Prostate gland (tissue), 2 donors: Measurements from ENCODE around the gene AGBL4. TPM values are rescaled to one million over a fixed set of nuclear protein-coding genes. Genes with fewer than 3 reads are reported as not detected.
A peak's percentile ranks its signal among the peaks of the same experiment; 100 is the strongest.
"Not testable (repeated sequence)": the region's sequence is repeated elsewhere in the genome, so short reads cannot be mapped to it uniquely, and the experiment has no call there.

Experiments used
- DNase-seq: peaks from one replicate; pipeline ENCODE4 v3.0.0-alpha.2; 2019; ENCODE audit warnings: low spot score
- H3K27ac ChIP-seq, 2 donors: fragments of 200-600 bp; sonication (generic); 2 replicates each; pipeline ENCODE4 v1.5.1; 2017 to 2019
- H3K27me3 ChIP-seq: fragments of 200-600 bp; sonication (generic); replicated peaks from 2 replicates; pipeline ENCODE4 v1.5.1; 2019; ENCODE audit not compliant: insufficient read depth
- H3K36me3 ChIP-seq, 2 donors: fragments of 200-600 bp; sonication (generic); 1 replicate in 1 of 2; 2 replicates in 1 of 2; pipeline versions ENCODE4 v1.5.1 to v1.8.1; 2017 to 2019
- H3K4me1 ChIP-seq: fragments of 200-600 bp; sonication (generic); replicated peaks from 2 replicates; pipeline ENCODE4 v1.5.1; 2019
- H3K4me3 ChIP-seq, 2 donors: fragments of 200-600 bp; sonication (generic); 2 replicates each; pipeline ENCODE4 v1.5.1; 2017 to 2019
- H3K9me3 ChIP-seq: fragments of 200-600 bp; sonication (generic); 2 replicates; pipeline ENCODE4 v1.5.1; 2017
- POLR2A ChIP-seq: fragments of 450-650 bp; IDR thresholded peaks from one replicate; pipeline ENCODE4 v1.6.1; 2016; ENCODE audit warnings: antibody characterized with exemption, mild to moderate bottlenecking
- POLR2AphosphoS5 ChIP-seq: sonication (generic); formaldehyde crosslinking; IDR thresholded peaks from one replicate; pipeline ENCODE4 v1.6.1; 2017; ENCODE audit warnings: antibody characterized with exemption
- WGBS: methylation state at CpG from one replicate; pipeline ENCODE4 v1.1.5; 2018; 5-methylcytosine and 5-hydroxymethylcytosine counted together
- intact Hi-C: fragments of 100-400 bp; cut with DNase I; formaldehyde crosslinking; loops from one replicate; pipeline ENCODE4 v1.14.2; 2022
- total RNA-seq, 2 donors: library from RNA; depleted of rRNA; stranded (reverse); fragments of >200 nt; gene quantifications; one replicate each; pipeline ENCODE4 v1.1.0, GENCODE V29; 2016
- TF ChIP-seq, protein P1 (sequence below), 4 experiments: fragments of 200-600 bp in 2 of 4; fragments of 450-650 bp in 2 of 4; sonication (generic) in 2 of 4; IDR thresholded peaks; 1 replicate in 3 of 4; 2 replicates in 1 of 4; pipeline ENCODE4 v1.5.1; 2016 to 2019; ENCODE audit warnings: antibody characterized with exemption in 4 of 4, mild to moderate bottlenecking in 2 of 4, moderate library complexity in 2 of 4

The AGBL4 gene
- total RNA-seq, 2 donors from 2014 or later = 0.82 to 2.7 TPM

DNA sequence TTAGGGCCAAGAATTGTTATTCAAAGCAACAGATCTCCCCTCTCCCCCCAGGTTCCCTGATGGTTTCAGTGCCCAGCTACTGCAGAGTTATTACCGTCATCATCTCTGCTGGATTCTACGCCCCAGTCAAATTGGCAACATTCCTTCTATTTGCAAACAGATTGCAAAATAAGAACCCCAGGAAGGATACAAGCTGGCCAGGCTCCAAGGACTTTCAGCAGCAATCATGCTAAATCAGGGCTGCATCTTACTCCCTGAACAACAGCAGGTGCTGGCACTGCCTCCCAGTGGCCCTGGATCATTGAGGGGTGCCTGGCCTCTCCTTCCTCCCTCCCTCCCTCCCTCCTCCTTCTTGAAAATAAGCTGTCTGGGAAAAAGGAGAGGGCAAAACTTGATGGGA lies 725.5 kb downstream of the AGBL4 start:
- H3K27me3 ChIP-seq = no peaks in the 10 kb centered on the region
- no peaks in the 10 kb centered on the region for H3K4me1 ChIP-seq
- H3K36me3 ChIP-seq = no peaks in the 10 kb centered on the region
- TF ChIP-seq POLR2AphosphoS5 = no peak
- TF ChIP-seq, protein P1, sequence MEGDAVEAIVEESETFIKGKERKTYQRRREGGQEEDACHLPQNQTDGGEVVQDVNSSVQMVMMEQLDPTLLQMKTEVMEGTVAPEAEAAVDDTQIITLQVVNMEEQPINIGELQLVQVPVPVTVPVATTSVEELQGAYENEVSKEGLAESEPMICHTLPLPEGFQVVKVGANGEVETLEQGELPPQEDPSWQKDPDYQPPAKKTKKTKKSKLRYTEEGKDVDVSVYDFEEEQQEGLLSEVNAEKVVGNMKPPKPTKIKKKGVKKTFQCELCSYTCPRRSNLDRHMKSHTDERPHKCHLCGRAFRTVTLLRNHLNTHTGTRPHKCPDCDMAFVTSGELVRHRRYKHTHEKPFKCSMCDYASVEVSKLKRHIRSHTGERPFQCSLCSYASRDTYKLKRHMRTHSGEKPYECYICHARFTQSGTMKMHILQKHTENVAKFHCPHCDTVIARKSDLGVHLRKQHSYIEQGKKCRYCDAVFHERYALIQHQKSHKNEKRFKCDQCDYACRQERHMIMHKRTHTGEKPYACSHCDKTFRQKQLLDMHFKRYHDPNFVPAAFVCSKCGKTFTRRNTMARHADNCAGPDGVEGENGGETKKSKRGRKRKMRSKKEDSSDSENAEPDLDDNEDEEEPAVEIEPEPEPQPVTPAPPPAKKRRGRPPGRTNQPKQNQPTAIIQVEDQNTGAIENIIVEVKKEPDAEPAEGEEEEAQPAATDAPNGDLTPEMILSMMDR (IDR thresholded peaks at IDR 0.05) = no peak
- no peak for TF ChIP-seq POLR2A
- peak; percentile 22 for DNase-seq
- no peak overlapping the region for H3K4me3 ChIP-seq
- H3K9me3 ChIP-seq = no peaks in the 10 kb centered on the region
- WGBS = 29% methylated on average over 2 of the region's 2 CpGs
- intact Hi-C loops = no loop called here
- H3K27ac ChIP-seq = no peak overlapping the region

DNA sequence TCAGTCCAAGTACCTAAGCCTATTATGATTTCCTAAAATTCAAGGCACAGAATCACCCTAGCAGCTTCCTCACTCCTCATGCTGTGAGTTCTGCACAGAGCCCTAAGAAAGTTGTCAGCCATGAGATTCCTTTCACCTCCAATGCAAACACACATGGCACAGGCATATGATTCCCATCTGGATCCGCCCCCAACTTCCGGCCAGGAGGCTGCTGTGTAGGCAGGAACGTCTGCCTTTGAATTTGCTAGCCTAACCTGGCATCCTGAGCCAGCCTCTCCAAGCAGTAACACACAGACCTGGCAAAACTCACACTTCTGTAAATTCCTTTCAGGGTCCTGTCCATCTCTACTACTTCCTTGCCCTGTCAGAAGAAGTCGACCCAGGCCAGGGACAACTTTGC lies 726.0 kb downstream of the AGBL4 start:
- Histone ChIP-seq H3K27me3 (no peaks in the 10 kb centered on the region), H3K9me3 (no peaks in the 10 kb centered on the region), H3K4me1 (no peaks in the 10 kb centered on the region), H3K27ac (no peak overlapping the region), H3K4me3 (no peak overlapping the region), H3K36me3 (no peaks in the 10 kb centered on the region)
- 30% methylated on average over 4 of the region's 4 CpGs for WGBS
- intact Hi-C loops = no loop called here
- DNase-seq = peak; percentile 10
- no peak for TF ChIP-seq POLR2A
- TF ChIP-seq, protein P1 (IDR thresholded peaks at IDR 0.05) = no peak

DNA sequence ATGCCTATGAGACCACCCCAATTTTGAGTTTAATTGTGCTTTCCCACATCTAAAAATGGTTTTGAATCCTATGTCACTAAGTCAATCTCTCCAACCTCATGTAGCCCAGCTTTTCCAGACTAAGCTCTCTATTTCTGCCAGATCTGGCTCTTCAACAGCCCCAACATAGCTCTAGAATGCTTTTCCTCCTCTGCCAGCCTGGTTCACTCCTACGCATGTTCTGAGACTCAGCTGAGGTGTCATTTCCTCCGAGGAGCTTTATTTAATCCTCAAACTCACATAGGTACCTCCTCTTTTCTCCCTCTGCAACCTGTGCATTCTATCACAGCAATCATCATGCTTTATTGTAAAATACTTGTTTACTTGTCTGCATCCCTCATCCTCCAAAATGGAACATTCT lies 729.2 kb downstream of the AGBL4 start:
- no peaks in the 10 kb centered on the region for H3K36me3 ChIP-seq
- WGBS = 87% methylated on average over 2 of the region's 2 CpGs
- no peak overlapping the region for H3K4me3 ChIP-seq
- H3K27me3 ChIP-seq = no peaks in the 10 kb centered on the region
- H3K9me3 ChIP-seq = no peaks in the 10 kb centered on the region
- no peak for TF ChIP-seq POLR2A
- TF ChIP-seq, protein P1 (IDR thresholded peaks at IDR 0.05) = no peak
- TF ChIP-seq POLR2AphosphoS5 = no peak
- intact Hi-C loops = no loop called here
- no peak for DNase-seq
- no peak overlapping the region for H3K27ac ChIP-seq
- H3K4me1 ChIP-seq = no peaks in the 10 kb centered on the region

DNA sequence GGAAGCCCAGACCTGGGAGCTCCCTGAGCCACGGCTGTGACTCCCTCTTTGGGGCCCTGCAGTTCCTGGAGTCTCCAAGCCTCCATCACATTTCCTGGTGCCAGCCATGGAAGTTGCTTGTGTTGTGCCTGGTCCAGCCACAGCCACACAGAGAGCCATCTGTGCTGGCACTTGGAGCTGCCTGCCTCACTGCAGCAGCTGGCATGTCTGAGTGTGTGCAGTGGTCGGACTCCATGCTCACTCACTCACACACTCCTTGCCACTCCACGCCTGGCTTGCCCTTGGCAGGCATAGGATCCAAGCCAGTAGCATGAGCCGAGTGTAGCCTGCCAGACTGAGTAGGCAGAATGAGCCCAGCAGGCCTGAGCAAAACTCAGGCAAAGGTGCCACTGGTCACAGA lies 730.7 kb downstream of the AGBL4 start:
- Histone ChIP-seq H3K4me1 (no peaks in the 10 kb centered on the region), H3K27me3 (no peaks in the 10 kb centered on the region), H3K9me3 (no peaks in the 10 kb centered on the region), H3K4me3 (no peak overlapping the region), H3K36me3 (no peaks in the 10 kb centered on the region), H3K27ac (no peak overlapping the region)
- DNase-seq = no peak
- intact Hi-C loops = no loop called here
- TF ChIP-seq, protein P1 (IDR thresholded peaks at IDR 0.05) = no peak
- TF ChIP-seq POLR2AphosphoS5 = no peak
- no peak for TF ChIP-seq POLR2A
- WGBS = 90% methylated on average over 4 of the region's 4 CpGs

DNA sequence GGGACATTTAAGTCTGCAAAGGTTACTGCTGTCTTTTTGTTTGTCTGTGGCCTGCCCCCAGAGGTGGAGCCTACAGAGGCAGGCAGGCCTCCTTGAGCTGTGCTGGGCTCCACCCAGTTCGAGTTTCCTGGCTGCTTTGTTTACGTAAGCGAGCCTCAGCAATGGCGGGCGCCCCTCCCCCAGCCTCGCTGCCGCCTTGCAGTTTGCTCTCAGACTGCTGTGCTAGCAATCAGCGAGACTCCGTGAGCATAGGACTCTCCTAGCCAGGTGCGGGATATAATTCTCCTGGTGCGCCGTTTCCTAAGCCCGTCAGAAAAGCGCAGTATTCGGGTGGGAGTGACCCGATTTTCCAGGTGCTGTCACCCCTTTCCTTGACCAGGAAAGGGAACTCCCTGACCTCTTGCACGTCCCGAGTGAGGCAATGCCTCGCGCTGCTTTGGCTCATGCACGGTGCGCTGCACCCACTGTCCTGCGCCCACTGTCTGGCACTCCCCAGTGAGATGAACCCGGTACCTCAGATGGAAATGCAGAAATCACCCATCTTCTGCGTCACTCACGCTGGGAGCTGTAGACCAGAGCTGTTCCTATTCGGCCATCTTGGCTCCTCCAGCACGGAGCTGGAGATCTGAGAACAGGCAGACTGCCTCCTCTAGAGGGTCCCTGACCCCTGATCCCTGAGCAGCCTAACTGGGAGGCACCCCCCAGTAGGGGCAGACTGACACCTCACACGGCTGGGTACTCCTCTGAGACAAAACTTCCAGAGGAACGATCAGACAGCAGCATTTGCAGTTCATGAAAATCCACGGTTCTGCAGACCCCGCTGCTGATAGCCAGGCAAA lies 766.3 kb downstream of the AGBL4 start:
- H3K4me1 ChIP-seq, H3K9me3 ChIP-seq, intact Hi-C loops, H3K36me3 ChIP-seq, H3K4me3 ChIP-seq, H3K27me3 ChIP-seq, H3K27ac ChIP-seq, DNase-seq: not testable (repeated sequence)
- 77% methylated on average over 32 of the region's 32 CpGs for WGBS
